Thyroid gland (tissue), 4 donors: ENCODE results near the gene KRTAP5-5.

Source experiments
- POLR2A ChIP-seq, 2 donors: fragments of 450-650 bp; IDR thresholded peaks; one replicate each; pipeline ENCODE4 v1.6.1; 2017; ENCODE audit warnings: antibody characterized with exemption in 2 of 2, mild to moderate bottlenecking in 2 of 2, moderate library complexity in 1 of 2
- TF ChIP-seq, protein P1 (sequence below), 6 experiments: fragments of 200-600 bp in 3 of 6; fragments of 450-650 bp in 3 of 6; sonication (generic) in 3 of 6; IDR thresholded peaks; one replicate each; pipeline ENCODE4 v1.5.1; 2016 to 2019; ENCODE audit warnings: antibody characterized with exemption in 6 of 6, mild to moderate bottlenecking in 2 of 6, inconsistent platforms in 1 of 6, moderate library complexity in 1 of 6

- TF ChIP-seq, protein P1, sequence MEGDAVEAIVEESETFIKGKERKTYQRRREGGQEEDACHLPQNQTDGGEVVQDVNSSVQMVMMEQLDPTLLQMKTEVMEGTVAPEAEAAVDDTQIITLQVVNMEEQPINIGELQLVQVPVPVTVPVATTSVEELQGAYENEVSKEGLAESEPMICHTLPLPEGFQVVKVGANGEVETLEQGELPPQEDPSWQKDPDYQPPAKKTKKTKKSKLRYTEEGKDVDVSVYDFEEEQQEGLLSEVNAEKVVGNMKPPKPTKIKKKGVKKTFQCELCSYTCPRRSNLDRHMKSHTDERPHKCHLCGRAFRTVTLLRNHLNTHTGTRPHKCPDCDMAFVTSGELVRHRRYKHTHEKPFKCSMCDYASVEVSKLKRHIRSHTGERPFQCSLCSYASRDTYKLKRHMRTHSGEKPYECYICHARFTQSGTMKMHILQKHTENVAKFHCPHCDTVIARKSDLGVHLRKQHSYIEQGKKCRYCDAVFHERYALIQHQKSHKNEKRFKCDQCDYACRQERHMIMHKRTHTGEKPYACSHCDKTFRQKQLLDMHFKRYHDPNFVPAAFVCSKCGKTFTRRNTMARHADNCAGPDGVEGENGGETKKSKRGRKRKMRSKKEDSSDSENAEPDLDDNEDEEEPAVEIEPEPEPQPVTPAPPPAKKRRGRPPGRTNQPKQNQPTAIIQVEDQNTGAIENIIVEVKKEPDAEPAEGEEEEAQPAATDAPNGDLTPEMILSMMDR (IDR thresholded peaks at IDR 0.05): no peak
- no peak for TF ChIP-seq POLR2A (IDR thresholded peaks at IDR 0.05)
Measured at GRCh38 chr11:1644601-1645356, 15.2 kb downstream of the KRTAP5-5 start.
